NCI-H82 treated with DMSO at 0.1 percent for 48 hours (cell line): ENCODE data around the gene KANK4.
"Not testable (repeated sequence)": the region's sequence is repeated elsewhere in the genome, so short reads cannot be mapped to it uniquely, and the experiment has no call there.

Source experiments
- DNase-seq: peaks from one replicate; lab custom pipeline; 2025; ENCODE audit not compliant: unreplicated experiment; lab: John Stamatoyannopoulos, UW

The KANK4 gene

GRCh38 chr1:62274496-62275485, 44.4 kb downstream of the KANK4 start:
- DNase-seq: no peak

GRCh38 chr1:62273953-62274352, 45.3 kb downstream of the KANK4 start:
- no peak for DNase-seq

- no peak for DNase-seq
Measured at GRCh38 chr1:62271948-62272728, 47.1 kb downstream of the KANK4 start.

- DNase-seq: no peak
Measured at GRCh38 chr1:62271134-62271533, 48.1 kb downstream of the KANK4 start.

GRCh38 chr1:62269851-62270495, 49.3 kb downstream of the KANK4 start:
- no peak for DNase-seq

GRCh38 chr1:62269439-62269838, 49.8 kb downstream of the KANK4 start:
- DNase-seq: no peak

GRCh38 chr1:62268315-62268714, 50.9 kb downstream of the KANK4 start:
- no peak for DNase-seq

- no peak for DNase-seq
Measured at GRCh38 chr1:62265956-62266935, 53.0 kb downstream of the KANK4 start.

GRCh38 chr1:62263814-62264353, 55.4 kb downstream of the KANK4 start:
- no peak for DNase-seq

GRCh38 chr1:62263006-62263813, 56.0 kb downstream of the KANK4 start:
- no peak for DNase-seq

GRCh38 chr1:62260688-62261087, 58.5 kb downstream of the KANK4 start:
- no peak for DNase-seq

- no peak for DNase-seq
Measured at GRCh38 chr1:62259551-62259950, 59.7 kb downstream of the KANK4 start.

GRCh38 chr1:62250126-62250726, 69.0 kb downstream of the KANK4 start:
- DNase-seq: peak; percentile 32

- no peak for DNase-seq
Measured at GRCh38 chr1:62247391-62248168, 71.7 kb downstream of the KANK4 start.

GRCh38 chr1:62245201-62245600, 74.0 kb downstream of the KANK4 start:
- no peak for DNase-seq

- DNase-seq: not testable (repeated sequence)
Measured at GRCh38 chr1:62244380-62244779, 74.9 kb downstream of the KANK4 start.

GRCh38 chr1:62241371-62242131, 77.7 kb downstream of the KANK4 start:
- peak; percentile 83 for DNase-seq
